ENCODE data around the gene HEMK1.

Gene HEMK1

DNA sequence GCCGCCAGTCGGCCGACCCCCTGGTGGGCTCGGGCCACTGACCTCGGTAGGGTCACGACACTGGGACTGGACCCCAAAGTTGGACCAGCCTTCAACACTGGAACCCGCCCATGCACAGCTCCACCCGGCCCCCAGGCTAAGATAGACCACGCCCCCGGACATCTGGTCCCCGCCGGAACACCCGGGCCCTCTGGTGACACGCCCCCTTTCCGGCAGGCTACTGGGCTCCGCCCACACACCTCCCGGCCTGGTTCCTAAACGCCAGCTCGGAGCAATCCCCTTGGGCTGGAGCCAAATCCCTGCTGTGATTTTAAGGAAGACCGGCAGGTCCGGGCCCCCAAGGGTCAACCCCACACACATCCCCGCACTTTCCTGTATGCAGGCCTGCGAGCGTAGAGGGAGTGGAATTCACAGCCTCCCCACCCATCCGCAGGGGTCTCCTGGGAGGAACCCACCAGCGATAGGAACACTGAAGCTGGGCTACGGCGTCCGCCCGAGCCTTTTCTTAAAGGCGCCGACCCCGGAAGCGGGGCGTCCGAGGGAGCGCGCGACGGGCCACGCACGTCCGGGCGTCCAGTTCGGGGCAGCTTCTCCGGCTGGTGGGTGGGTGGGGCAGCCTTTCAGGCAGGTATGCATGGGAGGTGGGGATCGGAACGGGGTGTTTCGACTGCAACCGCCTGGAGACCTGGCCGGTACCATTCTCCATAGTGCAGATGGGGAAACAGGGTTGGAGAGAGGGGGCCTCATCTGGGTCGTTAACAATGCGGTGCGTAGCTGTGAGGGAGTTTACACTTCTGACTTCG lies at the start of gene HEMK1:
Gene HEMK1, plus strand, starts transcription at position 576 of the 803 bp plus-strand sequence. CDS start 1,583 bp downstream, outside the sequence.
- DNase-seq, result peak; percentile 86 to 97

- DNase-seq, result peak in 1 of 2 experiments; percentile 39
Observed at GRCh38 chr3:50520849-50521248, 48.5 kb upstream of the HEMK1 start.

- no peak for DNase-seq
Observed at GRCh38 chr3:50521572-50521971, 47.8 kb upstream of the HEMK1 start.

- peak in 1 of 2 experiments; percentile 42 for DNase-seq
Observed at GRCh38 chr3:50523279-50523811, 46.0 kb upstream of the HEMK1 start.

- no peak for DNase-seq
Observed at GRCh38 chr3:50524746-50525145, 44.6 kb upstream of the HEMK1 start.

DNA sequence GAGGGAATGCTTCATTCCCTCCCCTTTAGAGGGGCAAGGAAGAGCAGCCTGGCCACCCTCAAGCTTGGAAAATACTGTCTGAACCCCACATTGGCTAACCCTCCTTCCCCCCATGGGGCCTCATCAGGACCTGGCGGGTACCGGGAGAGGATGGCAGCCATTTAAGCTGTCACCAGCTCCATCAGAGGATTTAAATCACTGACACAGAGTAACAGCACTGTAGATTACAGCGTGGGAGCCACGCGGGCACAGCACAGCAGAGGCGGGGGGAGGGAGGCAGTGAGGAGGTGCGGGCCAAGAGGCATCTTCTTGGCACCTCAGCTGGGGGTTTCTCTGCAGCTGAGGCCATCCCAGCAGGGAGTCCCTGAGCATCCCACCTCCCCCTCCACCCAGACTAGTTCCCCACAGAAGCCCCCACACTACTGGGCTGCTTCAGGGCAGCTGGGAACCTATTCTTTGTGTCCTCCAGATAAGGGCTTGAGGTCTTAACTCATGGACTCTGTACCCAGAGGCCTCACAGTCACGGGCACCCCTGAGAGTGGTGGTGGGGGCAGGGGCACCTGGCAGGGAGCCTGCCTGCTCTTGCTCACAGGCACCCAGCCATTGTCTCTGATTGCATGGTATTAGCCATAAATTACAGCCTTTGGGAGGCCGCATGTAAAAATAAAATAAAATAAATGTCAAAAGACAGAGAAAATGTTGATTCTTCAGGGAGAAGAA lies 44.0 kb upstream of the HEMK1 start:
- no peak for DNase-seq

- DNase-seq, result no peak
Observed at GRCh38 chr3:50525987-50526386, 43.3 kb upstream of the HEMK1 start.

GRCh38 chr3:50530001-50530970 lies 39.0 kb upstream of the HEMK1 start:
- DNase-seq, result peak in 1 of 2 experiments; percentile 36

GRCh38 chr3:50531201-50531600 lies 38.1 kb upstream of the HEMK1 start:
- no peak for DNase-seq

- no peak for DNase-seq
Observed at GRCh38 chr3:50532062-50532705, 37.1 kb upstream of the HEMK1 start.

DNA sequence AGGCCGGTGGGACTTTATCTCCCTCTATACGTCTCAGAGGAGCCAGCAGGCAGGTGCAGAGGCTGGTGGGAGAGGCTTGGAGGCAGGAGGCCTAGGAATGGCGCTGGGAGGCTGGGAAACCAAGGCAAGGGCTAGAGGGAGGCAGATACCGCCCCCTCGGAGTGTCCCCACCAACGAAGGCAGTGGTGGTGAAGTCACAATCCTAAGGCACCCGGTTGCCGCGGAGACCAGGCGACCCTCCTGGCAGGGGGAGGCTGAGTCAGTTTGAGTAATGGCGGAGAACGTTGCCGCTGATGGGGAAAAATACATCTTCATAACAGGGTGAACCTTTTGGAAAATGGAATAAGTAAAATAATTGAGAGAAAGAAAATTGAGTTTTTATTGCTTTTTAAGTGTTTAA lies 36.0 kb upstream of the HEMK1 start:
- DNase-seq, result no peak

- DNase-seq, result no peak
Observed at GRCh38 chr3:50533807-50534461, 35.4 kb upstream of the HEMK1 start.

- DNase-seq, result no peak
Observed at GRCh38 chr3:50534681-50535330, 34.5 kb upstream of the HEMK1 start.

DNA sequence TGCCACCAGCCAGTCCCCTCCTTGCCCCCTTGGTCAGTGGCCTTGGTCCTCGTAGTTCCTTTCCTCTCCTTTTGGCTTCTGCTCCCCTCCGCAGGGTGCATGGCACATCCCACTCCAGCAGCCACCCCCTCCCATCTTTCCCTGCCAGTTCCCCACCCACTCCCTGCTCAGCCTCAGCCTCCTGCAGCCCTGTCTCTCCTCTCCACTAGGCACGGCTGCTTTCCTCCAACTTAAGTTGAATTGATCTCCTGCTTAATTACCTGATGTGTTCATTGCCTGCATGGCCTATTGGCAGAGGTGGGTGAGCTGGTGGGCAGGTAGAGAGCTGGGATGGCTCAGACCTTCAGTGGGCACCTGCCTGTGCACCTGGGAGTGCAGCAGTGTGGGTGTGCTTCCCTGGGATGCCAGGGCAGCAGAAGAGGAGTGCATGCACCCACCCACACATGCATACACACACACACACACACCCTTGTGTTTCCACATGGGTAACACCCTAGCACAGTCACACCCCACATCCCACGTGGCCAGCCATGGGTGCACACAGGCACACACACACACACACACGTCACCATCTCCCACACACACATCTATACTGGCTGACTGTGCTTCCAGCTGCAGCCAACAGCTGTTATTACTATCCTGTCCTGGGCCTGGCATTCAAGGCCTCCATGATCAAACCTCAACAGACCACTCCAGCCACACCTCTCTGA lies 32.7 kb upstream of the HEMK1 start:
- DNase-seq, result no peak

- DNase-seq, result no peak
Observed at GRCh38 chr3:50537421-50538129, 31.7 kb upstream of the HEMK1 start.

GRCh38 chr3:50539356-50540286 lies 29.7 kb upstream of the HEMK1 start:
- no peak for DNase-seq

GRCh38 chr3:50542177-50543034 lies 26.9 kb upstream of the HEMK1 start:
- DNase-seq, result peak; percentile 16 to 77

DNA sequence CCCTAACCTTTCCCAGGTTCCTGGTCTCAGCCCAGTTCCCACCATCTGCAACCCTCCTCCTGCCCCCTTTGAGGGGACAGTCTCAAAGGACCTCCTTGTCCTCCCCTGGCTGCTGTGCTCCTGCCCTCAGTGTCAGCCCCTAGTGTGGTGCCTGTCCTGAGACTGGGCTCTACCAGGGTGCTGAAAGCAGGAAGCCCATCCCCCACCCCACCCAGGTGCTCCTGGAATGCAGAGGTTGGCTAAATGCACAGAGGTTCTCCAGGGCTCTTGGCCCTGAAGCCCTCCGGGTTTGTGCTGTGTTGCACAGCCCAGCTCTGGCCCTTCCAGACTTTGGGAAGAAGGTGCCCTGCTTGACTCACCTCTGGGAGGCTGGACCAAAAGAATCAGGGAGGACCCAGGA lies 23.5 kb upstream of the HEMK1 start:
- DNase-seq, result no peak
